HG02981 (cell line): ENCODE data around the gene EPHB2.

Source experiments
- ATAC-seq: cut with Tn5 transposase; IDR thresholded peaks from one replicate; pipeline ENCODE4 v1.9.1; 2021; ENCODE audit warnings: mild to moderate bottlenecking, moderate library complexity; ENCODE audit not compliant: unreplicated experiment

EPHB2 gene

DNA sequence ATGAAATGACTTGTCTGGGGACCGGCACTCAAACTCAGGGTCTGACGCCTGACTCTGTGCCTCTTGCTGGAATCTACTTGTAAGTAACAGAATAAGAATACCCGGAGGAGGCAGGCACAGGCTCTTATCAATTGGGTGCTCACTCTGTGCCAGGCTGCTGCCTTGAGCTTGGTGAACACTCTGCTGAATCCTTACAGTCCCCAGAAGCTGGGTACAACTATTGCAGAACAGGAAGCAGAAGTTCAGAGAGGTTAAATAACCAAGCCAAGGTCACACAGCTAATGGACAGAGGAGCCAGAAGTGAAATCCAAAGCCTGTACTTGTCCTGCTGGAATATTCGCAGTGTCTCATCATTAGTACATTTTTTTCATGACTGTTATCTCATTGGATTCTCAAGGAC lies 86.0 kb downstream of the EPHB2 start:
- no peak for ATAC-seq

DNA sequence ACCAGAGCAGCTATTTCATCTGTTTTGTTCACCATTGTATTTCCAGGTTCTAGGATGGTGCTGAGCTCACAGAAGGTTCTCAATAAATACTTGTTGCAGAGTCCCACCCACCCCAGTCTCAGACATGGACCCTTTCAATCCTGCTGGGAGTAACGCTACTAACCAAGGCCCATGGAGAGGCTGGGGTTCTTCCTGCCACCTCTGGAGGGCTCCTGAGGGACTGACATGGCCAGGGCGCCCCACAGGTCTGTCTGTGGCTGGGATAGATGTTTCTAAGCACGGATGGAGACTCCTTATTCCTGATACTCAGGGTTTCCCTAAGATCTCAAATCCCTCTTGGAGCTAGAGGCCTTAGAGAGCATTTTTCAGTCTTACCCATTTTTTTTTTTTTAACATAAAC lies 87.4 kb downstream of the EPHB2 start:
- ATAC-seq, result no peak

DNA sequence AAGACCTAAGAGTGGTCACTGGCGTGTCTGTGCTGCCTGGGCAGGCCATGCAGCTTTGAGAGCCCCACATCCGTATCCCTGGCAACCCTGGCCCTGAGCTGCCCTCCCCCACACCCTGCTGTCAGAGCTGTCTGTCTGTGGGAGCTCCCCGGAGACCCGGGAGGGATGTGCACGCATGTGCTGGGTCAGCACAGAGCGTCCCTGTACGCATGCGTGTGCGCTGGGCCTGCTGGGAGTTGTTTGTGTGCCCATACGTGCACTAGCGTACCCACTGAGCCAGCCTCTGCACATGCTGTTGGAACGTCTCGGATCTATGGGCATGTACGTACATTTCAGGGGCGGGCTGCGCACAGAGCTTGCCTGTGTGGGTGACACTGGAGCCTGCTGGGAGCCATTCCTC lies 89.3 kb downstream of the EPHB2 start:
- no peak for ATAC-seq

DNA sequence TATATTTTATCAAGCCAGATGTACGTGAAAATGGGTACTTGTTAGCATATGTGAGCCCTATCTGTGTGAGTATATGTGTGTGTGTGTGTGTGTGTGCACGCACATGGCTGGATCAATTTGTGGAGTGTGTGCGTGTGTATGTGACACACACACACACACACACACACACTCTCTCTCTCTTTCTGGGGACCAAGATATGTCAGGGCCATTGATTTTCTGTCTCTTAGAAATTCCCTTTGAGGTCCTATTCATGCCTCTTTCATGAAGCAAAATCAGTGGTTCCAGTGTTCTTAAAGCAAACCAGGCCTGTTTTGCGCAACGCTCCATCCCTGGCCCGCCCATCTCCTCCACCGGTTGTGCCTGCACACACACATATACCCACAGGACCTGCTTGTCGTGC lies 90.0 kb downstream of the EPHB2 start:
- ATAC-seq, result no peak

DNA sequence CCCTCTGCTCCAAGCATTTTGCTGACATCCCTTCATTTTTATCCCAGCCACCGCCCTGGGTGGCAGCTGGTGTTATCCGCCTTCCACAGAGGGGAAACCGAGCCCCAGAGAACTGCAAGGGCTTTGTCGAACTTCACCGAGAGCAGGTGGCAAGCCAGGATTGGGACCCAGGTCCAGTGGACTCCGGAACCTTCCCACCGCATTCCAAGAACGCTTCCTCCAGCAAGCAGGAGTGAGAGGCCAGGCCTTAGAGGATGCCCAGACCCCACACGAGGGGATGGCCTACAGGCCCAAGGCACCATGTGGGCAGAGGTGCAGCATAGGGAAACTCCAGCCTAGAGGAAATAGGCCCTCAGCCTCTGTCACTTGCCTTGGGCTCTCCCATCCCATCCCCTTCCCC lies 90.7 kb downstream of the EPHB2 start:
- ATAC-seq, result no peak

DNA sequence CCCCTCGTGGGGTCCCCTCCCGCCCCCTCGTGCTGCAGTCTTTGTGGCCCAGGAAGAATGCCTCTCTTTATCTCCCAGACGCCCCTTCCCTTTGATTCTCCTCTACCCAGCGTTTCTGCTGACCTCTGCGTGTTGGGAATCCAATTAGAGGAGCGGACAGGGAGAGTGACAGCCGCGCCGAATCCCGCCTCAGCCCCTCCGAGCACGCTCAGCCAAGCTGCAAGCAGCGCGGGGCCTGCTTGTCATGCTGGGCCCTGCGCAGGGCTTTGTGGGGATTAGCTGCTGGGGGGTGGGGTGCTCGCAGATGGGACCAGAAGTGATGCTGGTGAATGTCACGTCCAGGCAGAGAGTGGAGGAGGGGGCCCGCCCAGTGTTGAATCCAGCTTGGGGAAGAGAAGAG lies 91.1 kb downstream of the EPHB2 start:
- ATAC-seq, result no peak

DNA sequence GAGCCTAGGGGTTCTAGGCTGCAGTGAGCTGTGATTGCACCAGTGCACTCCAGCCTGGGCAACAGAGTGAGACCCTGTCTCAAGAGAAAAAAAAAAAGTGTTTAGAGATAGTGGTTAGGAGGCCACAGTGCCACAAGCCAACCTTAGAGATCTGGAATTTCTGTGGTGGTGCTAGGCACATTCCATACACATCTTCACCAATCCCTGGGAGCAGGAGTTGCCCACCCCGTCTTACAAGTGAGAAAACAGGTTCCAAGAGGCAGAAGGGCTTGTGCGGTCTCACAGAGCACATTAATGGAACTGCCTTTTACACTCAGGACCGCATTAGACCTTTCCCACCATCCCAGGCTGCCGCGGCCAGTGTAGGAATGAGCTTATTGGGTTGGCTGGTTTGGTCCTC lies 93.2 kb downstream of the EPHB2 start:
- no peak for ATAC-seq

DNA sequence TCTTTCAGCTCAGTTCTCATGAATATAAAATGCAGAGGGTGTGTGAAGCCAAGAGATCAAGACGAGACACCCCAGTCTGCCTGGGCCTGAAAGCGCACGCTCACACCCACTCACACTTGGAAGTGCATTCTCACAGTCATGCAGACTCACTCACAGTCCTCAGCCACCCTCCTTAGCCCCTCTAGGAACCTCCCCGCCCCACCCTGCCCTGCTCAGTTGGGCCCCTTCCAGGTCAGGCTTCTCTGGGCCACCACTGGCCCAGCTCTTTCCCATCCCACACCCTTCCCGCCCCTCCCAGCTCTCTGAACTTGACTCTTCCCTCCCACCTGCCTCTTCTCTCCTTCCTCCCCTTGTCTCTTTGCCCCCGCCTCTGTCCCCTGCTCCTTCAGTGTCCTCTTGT lies 93.8 kb downstream of the EPHB2 start:
- ATAC-seq, result no peak

DNA sequence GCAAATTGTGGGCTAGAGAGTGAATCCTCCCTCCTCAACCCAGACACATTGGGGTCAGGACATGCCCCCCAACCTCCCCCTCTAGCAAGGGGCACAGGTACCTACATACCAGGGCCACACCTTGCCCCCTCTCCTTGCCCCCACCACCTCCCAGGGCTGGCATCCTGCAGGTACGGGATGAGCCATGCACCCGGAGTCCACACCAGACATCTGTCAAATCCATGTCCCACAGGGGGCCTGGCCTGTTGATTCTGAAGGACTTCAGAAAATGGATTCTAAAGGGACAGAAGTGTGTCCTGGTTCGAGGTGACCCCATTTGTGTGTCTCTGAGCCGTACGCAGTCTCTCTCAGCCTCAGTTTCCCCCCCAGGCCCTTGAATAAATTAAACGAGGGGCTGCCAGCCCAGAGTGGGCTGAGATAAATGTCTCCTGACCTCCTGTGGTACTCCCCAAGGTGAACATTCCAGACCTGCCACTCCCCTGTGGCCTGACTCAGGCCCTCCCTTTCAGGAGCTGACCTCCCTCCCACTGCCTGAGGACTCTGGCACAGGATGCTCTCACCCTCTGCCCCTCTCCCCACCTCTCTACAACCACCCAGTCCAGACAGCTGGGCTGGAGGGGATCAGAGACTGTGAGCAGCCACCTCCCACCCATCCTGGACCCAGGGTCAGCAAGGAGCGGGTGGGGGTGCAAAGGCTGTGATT lies 94.5 kb downstream of the EPHB2 start:
- no peak for ATAC-seq

DNA sequence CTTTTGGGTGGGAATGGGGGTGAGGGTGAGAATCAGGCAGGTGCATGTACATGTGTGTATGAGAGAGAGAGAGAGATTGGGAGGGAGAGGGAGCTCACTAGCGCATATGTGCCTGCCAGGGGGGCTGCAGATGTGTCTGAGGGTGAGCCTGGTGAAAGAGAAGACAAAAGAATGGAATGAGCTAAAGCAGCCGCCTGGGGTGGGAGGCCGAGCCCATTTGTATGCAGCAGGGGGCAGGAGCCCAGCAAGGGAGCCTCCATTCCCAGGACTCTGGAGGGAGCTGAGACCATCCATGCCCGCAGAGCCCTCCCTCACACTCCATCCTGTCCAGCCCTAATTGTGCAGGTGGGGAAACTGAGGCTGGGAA lies 95.0 kb downstream of the EPHB2 start:
- no peak for ATAC-seq

DNA sequence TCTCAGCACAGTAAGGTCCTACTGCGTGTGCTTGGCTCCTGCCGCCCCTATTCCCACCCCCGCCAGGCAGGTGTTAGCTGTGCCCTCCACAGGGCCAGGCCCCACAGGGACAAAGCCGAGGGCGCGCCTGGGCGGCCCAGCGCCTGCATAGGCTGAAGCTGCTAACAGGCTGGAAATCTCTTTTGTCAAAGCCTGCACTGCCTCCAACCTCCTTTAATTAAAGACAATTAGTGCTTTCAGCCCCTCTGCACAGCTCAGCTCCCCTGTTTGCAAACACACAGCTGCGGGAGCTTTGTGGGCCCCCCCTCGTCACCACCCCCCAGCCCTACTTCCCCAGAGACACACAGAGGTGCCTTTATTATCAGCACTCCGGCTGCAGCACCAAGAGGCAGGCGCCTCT lies 95.9 kb downstream of the EPHB2 start:
- no peak for ATAC-seq

DNA sequence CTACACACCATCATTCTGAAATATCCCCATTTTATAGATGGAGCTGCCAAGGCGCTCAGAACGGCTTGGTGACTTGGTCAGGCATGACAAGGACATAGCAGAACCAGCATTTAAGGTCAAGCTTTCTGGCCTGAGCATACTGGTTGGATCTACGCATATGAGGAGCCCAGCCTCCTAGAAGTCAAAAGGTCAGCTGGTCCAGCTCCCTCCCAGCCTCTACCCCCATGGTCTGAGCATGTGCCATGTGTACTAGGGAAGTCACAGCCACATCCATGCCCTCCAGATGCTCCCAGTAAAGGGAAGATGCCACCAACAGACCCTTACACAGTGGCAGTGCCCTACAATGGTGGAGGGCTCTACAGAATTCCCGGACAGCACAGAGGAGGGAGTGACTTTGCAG lies 96.7 kb downstream of the EPHB2 start:
- ATAC-seq, result no peak

DNA sequence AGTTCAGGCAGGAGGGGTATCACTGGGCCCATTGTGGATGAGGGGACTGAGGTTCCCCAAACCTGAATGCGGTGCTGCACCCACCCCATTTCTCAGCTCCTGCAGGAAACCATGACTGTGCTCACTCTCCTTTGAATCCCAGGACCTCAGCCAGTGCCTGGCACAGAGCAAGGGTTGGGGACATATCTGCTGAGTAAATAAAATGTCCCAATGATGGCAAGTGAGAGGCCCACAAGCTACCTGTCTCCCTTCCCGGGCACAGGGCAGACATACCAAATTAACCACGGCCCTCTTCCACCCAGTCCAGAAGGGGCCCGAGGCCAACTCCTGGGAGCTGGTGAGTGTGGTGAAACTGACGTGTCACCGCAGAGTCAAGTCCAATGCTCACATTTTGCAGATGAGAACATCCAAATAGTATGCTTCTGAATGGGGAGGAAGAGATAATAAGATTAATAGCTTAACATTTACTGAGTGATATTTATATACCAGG lies 97.6 kb downstream of the EPHB2 start:
- ATAC-seq, result no peak

DNA sequence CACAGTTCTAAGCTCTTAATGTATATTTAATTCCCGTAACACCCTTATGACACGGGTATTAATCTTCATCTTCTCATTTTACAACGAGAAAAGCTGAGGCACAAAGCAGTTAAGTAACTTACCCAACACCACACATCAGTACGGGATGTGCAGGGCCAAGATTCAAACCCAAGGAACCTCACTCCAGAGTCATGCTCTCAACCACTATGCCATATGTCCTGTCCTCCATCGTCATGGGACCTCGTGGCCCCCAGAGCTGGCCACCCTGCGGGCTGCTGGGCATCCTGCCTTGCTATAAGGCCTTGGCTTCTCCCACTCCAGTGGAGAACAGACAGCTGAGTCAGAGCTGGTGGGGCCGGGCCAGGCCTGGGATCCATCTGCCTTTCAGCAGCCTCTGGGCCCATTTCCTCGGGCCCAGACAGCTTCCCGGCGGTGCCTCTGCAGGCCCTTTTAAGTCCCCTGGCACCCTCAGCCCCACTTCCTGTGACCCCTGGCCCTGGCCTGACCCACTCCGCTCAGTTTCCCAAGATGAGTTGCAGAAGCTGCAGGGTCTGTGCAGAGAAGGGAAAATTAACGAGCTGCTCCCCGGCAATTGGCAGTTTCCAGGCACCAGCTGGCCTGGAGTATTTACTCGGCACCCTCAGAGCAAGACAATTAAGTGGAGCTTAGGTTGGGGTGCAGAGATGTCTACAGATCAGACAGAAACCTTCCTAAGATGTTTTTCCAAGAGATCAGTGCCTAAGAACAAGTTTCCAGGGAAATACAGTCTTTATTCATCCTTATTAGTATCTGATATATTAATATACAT lies 98.2 kb downstream of the EPHB2 start:
- ATAC-seq, result no peak

DNA sequence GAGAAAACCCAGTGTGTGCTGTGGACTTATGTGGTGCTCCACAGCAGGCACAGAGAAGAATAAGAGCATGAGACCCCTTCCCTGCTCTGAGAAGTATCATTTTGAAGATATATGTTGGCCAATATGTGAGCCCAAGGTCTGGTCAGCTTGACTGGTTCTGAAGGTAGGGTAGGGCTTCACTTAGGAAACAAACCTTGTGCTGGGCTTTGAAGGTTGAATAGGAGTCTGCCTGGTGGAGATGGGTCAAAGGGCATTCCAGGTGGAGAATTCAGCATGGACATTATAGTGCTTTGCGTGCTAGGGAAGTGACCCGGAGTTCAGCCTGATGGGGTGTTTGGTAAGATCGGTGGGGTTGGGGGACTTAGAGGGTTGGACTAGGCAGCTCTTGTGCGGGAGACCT lies 99.1 kb downstream of the EPHB2 start:
- no peak for ATAC-seq

DNA sequence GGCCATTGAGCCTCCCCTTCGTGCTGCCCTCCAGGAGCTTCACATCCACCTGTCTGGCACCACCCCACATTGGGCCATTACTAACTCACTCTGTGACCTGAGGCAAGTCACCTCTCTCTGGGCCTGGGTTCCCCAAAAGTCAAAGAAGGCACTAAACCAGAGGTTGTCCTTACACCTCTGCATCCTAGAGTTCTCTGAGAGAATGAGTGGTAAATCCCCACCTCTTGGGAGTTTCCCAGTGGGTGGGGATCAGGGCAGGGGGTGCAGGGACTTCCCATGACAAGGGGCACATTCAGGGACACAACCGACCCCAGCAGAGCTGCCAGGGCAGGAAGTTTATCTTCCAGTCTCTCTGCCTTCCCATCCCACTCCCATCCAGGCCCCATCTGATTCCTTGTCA lies 99.7 kb downstream of the EPHB2 start:
- no peak for ATAC-seq

DNA sequence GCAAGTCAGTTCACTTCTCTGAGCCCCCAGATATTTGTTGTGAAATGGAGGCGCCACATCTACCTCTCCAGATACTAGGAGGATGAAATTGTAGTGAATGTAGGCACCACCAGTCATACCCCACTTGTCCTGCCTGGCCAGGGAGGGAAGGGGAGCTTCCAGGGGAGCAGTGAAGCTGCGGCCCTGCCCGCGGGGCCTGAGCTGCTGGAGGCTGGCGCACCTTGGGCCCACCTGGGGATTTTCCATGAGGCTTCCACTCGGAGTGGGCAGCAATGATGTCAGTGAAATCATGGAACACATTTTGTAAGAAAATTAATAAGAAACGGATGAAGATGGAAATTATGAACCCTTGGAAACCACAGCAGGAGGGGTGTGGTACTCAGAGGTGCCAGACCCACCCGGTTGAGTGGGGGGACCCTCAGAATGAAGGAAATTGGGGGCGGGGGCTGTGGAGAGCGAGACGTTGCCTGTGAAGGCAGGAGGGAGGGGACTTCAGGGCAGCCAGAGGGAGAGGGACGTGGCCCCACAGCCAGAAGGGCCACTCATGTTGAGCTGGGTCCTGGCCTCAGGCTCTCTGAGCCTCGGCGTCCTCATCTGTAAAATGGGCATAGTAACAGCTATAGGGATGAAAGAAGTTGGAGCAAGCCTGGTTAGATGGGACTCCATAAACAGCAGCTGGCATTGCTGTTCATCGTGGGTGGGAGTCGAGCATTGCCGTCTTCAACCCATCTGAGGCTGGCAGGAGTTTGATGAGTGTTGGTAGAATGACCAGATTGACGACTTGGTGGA lies 101.6 kb downstream of the EPHB2 start:
- ATAC-seq, result no peak

DNA sequence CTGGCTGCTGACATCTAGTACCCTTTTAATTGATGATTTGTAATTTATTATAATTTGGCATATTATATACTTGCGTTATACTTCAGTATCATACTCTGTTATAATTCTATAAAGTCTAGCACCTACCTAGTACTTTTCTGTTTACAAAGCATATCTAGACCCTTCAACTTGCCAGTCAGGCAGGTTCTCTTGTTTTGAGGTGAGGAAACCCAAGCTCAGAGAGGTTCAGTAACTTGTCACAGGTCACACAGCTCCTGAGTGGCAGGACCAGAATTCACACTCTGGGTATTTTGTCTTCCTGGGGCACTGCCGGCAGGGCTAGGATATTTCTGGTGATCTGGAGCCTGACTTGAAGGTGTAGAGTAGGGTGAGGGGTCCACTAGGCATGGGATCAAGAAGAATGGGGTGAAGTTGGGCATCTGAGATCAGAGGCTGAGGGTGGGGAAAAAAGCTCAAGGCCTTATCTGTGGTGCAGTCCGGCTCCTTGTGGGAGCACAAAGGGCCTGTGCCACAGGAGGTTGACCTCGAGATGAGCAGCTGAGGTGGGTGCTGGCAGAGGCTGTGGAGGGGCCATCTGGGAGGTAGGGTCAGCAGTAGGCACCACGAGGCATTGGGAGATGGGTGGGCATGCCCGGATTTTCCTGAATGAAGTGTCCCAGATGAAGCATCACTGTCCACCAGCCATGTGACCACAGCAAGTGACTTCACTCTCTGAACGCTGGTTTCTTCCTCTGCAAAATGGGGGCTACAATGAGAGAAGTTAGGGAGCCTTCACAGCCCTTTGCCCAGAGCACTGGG lies 102.6 kb downstream of the EPHB2 start:
- ATAC-seq, result no peak

DNA sequence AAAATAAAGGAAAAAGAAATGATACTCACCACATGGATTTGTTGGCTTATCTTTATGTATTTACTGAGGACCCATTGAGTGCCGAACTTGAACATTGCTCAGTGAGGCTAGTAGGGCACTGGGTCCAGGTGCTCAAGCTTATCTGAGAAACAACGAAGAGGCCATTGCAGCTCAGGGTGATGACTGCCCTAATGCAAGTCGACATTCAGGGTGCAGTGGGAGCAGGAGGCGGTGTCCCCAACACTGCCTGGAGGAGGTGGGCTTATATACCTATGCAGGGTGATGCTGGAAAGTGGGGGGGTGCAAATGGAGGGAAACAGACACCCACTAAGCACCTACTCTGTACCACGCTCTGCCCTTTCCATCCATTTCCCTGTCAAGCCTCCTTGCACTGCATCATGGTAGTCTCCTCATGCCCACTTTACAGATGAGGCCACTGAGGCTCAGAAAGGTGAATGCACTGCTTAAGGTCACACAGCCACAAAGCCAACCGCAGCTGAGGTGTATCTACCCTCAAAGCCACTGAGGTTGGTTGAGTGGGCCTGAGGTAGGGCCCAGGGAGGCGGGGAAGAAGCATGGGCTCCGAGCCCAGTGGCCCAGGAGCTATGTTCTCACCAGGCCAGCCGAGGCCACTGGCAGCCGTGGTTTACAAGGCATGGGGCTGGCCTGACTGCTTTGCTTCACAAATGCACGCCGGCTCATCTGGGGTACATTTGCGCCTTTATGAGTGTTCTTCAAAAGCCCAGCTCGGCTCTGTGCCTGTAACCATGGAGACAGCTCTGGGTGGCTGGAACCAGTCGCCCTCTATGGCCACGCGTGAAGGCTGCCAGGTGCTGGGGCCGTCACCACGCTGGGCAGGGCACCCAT lies 103.8 kb downstream of the EPHB2 start:
- ATAC-seq, result no peak

DNA sequence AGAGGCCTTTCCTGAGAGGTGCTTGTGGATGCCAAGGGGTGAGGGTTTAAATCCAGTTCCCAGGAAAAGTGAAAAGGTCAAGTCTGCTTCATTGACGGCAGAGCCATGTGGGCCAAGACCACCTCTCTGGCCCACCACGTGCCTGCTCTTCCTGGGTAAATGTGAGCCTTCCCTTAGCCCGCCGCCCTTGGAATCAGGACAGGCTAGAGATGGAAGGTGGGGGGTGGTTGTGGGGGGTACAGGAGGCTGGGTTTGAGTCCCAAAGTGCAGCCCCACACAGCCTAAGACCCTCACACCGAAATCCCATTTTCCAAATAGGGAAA lies 104.4 kb downstream of the EPHB2 start:
- ATAC-seq, result no peak
